HG03469 (cell line): ENCODE results near the gene ZNF319.
"Not testable (repeated sequence)": the region's sequence is repeated elsewhere in the genome, so short reads cannot be mapped to it uniquely, and the experiment has no call there.

Source experiments
- ATAC-seq: cut with Tn5 transposase; IDR thresholded peaks from one replicate; pipeline ENCODE4 v1.9.1; 2021; ENCODE audit warnings: mild to moderate bottlenecking, moderate library complexity, moderate number of reproducible peaks; ENCODE audit not compliant: unreplicated experiment

ZNF319 gene

DNA sequence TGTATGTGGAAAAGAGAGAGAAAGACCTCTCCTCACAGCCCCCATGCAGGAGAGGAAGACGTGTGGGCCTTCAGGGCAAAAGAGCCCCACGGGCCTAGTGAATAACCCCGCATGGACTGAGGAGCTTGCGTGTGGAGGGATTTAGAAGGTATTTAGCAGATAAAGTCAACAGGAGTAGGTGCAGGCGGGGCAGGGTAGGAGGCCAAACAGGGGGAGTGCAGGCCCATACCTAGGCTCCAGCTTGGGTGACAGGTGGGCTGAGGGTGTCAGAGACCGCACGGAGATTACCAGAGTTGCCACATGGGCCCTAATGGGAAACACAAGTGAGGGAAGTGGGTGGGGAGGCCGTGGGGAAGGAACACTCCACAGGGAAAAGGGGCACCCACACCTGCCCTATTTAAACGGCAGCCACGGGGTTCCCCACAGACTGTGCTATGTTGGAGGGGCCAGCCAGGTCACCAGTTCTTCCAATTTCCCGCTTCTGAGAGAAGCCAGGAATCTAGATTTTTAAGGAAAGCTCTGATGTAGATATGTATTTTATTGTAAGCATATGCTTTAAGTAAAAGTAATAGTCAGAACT lies 21.4 kb downstream of the ZNF319 start:
- ATAC-seq: no peak

DNA sequence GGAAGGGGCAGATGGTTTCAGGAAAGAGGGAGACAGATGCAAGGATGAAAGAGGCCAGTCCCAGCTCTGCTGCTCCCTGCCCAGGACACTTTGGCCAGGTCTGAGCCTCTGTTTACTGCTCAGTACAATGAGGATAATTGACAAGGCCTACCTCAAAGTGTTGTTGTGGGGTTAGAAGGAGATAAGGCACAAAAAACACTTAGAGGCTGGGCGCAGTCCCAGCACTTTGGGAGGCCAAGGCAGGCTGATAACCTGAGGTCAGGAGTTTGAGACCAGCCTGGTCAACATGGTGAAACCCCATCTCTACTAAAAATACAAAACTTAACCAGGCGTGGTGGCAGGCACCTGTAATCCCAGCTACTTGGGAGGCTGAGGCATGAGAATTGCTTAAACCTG lies 22.4 kb downstream of the ZNF319 start:
- not testable (repeated sequence) for ATAC-seq

DNA sequence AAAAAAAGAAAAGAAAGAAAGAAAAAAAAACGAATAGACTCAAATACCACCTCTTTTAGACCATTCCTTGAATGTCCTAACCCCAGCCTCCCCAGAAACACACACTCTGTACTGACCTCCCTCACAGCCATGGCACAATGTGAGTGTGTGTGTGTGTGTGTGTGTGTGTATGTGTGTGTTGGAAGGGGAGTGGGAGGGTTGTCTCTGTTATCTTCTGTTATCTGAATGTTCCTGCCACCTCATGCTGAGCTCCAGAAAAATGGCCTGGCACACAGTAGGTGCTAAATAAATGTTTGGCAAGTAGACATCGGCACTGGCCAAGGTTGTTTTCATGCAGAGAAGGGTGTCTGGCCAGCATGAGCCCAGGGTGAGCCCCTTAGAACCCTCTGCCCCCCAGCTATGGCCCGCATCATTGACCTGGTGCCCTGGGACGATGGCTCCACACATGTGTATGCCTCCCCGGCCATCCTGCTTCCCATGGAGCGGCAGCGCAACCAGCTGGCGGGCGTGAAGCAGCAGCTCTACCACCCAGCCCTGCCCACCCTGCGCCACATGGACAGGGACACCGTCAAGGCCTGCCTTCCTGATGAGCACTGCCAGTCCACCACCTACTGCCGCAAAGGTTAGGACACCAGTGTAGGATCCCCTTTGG lies 22.9 kb downstream of the ZNF319 start:
- ATAC-seq: no peak

DNA sequence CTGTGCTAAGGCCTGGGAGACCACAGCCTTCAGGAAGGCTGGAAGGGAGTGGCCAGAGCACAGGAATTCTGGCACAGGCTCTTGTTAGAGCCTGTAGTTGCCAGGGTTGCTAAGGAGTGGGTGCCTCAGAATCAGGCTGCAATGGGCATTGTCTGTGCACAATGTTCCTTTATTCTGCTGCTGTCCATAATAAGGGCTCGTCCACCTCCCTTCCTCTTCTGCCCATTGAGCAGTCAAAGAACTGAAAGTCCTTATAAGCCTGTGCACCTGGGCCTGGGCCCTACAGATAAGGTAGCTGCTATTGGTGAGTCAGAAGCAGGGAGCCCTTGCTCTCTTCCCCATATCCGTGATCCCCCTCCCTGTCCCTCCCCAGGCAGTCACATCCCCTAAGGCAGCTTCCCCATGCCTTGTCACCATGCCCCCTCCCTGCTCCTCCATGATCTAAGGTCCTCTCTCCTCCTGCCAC lies 24.1 kb downstream of the ZNF319 start:
- no peak for ATAC-seq

DNA sequence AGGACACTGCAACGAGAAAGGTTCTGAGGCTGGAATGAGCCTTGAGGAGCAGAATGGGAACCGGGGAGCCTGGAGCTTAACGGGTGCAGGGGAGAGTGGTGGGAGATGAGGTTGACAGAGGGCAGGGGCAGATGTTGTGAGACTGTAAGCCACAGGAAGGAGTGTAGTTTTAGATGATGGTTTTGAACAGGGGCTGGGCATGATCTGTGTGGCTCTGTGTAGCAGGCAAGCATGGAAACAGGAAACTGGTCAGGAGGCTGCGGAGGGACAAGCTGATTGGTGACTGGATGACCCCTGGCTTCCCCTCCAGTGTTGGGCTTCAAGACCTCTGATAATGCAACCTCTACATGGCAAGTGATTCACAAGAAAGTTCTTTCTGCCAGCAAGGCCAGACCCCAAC lies 28.2 kb downstream of the ZNF319 start:
- ATAC-seq: no peak

DNA sequence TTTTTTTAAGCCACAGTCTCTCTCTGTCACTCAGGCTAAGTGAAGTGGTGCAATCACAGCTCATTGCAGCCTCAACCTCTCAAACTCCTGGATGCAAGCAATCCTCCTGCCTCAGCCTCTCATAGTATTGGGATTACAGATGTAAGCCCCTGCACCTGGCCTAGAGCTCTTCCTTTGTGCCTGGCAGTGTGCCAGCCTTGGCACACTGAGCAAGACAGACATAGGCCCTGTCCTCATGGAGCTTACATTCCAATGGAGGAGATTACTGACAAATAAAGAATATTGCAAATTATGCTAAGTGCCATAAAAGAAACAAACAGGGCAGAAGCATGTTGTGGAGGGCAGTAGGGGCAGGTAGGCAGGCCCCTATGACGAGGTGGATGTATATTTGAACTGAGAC lies 28.6 kb downstream of the ZNF319 start:
- ATAC-seq: no peak

DNA sequence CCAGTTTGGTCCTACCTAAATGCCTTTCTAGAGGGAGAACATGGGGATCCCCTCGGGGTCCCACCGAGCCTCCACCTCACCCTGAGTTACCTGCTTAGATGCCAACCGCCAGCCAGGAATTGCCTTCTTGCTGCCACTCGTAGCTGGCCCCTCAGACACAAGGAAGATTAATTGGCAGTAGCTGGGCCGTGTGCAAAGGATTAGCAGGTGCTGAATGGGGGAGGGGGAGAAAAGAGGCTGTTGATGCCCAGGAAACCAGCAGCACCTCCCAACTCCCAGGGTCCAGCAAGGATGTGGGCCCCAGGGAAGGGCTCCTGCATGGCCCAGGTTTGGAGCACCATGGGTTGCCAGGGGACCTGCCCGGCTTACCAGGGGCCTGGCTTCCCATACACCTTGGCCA lies 29.5 kb downstream of the ZNF319 start, which contains the start of gene CNGB1:
Gene CNGB1, minus strand, starts transcription at position 159 of the 400 bp plus-strand sequence. CDS start 3,842 bp downstream, outside the sequence.
- ATAC-seq: no peak

DNA sequence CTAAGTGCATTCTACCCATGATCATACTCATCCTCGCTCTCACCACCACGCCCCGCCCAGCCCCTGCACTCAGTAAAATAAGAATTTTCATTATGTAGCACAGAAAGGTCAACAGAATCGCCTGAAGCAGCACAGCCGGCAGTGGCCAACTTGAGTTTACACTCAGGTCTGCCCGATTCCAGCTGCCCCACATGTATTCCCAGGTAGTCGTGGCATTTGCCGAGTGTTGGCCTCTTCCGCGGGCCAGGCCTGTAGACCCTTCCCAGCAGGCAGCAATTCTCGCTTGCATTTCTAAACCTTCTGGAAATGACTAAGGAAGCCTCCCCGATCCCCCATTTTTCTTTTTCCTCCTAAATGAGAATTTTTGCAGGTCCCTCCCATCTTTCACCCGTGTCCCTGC lies 30.2 kb downstream of the ZNF319 start:
- no peak for ATAC-seq

DNA sequence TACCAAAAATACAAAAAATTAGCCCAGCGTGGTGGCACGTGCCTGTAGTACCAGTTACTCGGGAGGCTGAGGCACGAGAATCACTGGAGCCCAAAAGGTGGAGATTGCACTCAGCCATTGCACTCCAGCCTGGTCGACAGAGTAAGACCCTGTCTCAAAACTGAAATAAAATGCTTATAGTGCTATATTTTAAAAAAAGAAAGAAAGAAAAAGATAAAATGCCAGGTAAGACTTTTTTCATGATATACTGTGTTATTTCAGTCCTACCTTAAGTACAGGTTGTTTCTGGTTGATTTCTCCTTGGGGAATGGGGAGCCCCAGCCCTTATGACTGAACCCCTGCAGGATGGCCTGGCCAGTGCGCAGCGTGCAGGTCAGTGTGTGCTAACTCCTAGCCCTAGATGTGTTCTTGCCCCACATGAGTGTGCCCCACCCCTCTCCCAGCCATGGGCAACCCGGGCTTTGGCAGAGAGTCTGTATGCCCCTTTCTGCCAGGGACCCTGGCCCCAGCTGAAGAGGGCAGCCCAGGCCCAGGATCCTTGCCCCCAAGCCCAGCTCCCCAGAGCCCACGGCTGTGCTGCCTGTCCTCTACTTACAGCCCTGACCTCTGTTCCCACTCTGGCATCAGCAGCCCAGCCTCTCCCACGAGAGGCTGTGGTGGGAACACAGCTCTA lies 30.9 kb downstream of the ZNF319 start:
- no peak for ATAC-seq

DNA sequence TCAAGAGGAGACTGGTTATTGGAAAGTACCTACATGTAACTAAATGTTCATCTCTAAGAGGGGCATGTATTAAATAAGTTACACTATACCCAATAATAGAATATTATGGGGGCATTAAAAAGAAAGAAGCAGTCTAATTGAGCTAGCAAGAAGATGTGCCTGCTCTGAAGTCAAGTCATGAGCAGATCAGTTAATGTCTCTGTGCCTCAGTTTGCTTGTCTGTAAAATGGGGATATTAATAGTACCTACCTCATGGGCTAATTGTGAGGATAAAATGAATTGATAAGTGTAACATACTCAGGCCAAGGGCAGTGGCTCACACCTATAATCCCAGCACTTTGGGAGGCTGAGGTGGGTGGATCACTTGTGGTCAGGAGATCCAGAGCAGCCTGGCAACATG lies 32.6 kb downstream of the ZNF319 start:
- ATAC-seq: no peak

DNA sequence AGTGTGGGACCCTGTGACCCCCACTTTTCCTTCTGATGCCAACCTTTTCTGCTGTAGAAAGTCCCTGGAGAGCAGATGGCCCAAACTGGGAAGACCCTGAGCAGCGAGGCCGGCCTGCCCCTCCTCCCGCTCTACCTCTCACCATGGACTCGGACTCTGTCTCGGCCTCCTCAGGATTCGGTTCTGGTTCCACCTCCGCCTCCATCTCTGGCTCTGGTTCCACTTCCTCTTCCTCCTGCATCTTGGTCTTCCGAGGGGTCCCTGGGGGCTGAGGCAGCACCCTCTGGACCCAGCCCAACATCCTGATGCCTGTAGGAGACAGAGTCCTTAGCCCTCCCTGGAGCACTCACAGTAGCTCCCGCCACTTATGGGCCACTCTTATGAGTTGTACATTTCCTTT lies 33.5 kb downstream of the ZNF319 start:
- ATAC-seq: no peak

DNA sequence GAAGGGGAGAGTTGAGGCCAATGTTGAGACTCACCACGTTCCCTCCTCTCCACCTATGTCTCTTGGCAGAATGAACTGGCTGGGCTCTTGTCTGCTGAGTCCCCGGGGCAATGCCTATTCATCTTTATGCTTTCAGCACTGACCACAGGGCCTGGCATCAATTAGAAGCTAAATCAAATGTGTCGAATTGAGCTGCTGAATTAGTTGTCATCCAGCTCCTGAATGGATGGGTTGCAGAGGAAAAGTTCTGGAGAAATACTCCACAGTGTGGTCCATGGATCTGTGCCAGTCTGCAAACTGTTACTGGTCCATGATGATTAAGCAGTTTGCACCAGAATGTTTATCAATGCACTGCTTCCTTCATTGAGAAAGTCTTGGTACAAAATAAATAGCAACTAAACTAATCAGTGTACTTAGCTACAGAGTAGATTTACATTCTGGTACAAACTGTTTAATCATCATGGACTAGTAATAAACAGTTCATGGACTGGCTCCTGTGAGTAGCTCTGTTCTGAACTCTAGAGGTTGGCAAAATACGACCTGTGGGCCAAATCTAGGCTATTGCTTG lies 34.2 kb downstream of the ZNF319 start:
- ATAC-seq: no peak

DNA sequence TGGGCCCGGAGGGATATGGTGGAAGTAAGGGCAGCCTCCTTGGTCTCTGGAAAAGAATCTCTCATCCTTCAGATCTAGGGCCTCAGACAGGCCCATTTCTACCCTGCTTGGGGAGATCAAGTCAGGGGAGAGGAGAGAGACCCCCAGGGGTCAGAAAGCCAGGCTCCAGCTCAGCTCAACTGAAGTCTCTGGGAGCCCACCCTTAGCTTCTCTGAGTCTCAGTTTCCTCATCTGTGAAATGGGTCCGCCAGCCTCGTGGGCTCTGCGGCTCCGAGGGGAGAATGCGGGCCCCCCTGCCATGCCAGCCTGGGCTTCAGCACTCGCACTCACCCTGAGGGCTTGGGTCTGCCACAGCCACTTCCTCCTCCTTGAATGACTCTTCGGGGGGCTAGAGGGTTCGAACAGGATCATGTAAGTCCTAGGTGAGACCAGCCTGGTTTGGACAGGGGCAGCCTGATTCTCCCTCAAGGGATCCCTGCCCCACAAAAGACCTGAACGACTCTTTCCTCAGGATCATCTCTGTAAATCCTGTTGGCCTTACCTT lies 36.2 kb downstream of the ZNF319 start:
- no peak for ATAC-seq

DNA sequence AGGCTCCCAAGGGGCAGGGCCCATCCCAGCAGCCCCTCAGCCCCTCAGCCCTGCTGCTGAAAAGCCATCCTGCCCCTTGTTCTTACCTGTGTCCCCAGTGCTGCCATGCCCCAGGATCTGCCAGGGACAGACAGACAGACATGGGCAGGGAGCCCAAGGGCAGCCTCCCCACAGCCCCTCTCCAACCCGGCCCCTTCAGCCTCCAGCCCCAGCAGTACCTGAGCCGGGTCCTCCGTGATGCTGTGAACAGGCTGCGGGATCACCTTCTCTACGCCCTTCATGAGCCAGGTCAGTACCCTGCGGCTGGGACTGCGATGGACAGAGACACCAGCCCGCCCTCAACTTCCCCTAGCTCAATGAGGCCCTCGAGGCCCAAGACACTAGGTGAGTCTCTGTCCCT lies 37.7 kb downstream of the ZNF319 start:
- no peak for ATAC-seq

DNA sequence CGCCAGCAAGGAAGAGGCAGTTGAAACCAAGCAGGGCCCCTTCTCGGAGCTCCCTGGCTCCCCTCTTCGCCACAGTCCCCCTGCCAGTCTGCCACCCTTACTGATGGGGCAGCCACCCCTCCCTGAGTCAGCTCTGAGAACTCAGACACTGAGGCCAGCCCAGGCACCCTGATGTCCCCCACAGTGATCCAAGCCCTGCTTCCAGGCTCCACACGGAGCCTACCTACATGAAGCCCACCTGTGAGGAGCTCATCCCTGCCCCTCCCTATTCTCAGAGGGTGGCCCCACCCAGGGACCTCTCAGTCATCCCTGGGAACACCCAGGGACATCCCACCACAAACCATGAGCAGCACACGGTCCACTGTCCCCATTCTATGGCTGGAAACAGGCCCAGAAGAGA lies 38.4 kb downstream of the ZNF319 start:
- no peak for ATAC-seq

DNA sequence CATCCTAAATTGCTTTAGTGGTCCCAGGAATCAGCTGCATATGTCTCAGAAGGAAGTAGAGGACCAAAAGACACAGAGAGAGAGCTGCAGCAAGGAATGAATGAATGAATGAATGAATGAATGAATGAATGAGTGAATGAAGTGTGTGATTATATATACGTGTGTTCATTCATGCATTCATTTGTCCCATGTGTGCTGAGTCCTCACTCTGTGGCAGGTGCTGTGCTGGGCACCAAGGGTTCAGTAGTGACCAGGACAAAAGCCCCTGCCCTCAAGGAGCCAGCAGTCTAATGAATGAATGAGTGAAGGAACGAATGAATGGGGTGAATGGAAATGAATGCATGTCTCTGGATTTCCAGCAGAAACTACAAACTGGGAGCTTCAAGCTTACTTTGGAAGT lies 38.9 kb downstream of the ZNF319 start:
- no peak for ATAC-seq

DNA sequence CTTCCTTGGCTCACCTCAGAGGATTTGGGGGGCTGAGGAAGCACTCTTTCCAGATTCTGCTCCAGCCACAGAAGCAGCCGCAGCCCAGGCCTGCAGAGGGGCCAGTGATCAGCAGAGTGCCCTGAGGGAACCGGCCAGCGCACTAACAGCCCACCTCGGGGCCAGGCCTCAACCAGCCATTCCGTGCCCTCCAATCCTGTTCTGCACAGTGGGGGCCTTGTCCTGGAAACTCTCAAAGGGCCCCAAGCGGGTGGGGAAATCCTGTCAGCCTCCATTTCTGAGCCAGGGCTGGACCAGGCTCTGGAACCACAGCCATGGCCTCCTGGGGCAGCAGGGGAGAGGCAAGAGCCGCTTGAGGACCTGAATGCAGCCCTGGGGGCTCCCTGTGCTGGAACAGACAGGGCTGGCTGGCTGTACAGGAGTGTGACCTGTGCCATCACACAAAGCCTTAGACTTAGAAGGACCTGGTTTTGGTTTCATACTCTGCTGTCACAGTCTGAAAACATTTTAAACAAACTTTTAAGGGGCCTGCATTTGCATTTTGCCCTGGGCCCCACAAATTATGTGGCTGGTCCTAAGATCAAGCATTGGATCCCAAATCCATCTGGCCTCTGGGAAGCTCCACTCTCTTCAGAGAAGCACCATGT lies 39.5 kb downstream of the ZNF319 start:
- no peak for ATAC-seq

DNA sequence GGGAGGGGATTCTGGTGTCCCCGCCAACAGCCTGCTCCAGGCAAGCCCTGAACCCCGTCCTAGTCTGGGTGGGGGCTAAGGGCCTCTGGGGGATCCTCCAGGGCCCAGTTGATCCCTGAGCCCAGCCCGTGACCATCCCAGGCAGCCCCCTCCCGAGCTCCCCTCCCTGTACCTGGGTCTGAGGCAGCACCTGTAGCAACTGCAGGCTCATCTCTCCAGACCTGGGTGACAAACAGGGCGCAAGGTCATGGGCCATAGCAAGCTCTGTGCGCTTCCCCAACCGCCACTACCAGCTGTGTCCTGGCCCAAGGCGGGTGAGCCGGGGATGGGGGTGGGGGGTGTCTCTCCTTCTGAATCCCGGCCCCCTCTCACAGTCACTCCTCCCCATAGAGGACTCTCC lies 40.2 kb downstream of the ZNF319 start:
- no peak for ATAC-seq

DNA sequence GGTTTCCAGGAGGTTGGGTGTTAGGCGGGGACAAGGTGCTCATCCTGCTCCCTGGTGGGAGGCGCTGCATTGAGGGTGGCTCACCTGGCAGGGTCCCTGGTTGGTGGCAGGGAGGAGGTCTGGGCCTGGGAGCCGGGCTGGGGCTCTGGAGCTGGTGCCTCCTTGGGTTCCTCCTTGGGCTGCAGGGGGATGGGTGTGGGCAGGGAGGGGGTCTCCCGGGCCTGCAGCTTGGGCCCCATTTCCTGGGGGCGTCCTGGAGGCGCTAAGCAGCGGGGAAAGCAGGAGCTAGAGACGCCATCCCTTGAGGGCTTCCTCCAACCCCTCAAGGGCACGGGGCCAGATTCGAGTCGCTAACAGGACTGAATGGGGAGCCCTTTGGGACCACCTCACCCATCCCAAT lies 40.7 kb downstream of the ZNF319 start:
- no peak for ATAC-seq

DNA sequence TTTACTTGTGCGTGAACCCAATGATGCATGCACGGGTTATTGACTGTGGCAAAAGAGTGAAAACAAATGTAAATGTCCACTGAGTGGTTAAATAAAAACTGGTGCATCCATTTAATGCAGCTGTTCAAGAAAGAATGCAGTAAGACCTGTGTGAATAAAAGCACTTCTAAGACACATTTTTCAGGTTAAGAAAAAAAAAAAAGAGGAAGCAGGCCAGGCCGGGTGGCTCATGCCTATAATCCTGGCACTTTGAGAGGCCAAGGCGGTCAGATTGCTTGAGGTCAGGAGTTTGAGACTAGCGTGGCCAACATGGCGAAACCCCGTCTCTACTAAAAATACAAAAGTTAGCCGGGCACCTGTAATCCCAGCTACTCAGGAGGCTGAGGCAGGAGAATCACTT lies 41.4 kb downstream of the ZNF319 start:
- ATAC-seq: no peak

DNA sequence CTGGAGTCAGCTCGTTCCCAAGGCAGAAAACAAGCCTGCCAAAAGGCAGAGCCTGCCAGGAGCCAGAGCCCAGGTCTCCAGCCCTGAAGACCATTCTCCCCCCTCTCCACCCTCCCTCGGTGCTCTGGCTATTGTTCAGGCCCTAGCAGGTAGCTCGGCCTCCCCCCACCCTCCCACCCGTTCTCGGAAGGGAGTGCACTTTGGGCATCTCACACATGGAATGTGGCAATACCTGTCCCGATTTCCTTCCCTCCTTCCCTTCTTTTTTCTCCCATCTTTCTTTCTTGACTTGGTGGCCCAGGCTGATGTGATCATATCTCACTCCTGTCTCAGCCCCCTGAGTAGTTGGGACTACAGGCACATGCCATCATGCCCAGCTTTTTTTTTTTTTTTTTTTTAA lies 41.9 kb downstream of the ZNF319 start:
- no peak for ATAC-seq
